ENCODE measurements around the gene SNRPN. TPM values are rescaled to one million over a fixed set of nuclear protein-coding genes. Genes with fewer than 3 reads are reported as not detected.

SNRPN gene
- total and polyA plus RNA-seq, 3 experiments from 2014 or later = 44.0 to 354 (median 44.2) TPM

Other genes starting within 250 kb of the SNRPN start
- 10 to 100 TPM in 1 of 2 experiments, 1 to 10 TPM in 1; 5.3 to 22.8 TPM for gene SNURF, start within 50 bp of the SNRPN start, total RNA-seq
- 67.2 TPM for gene SNURF, start within 50 bp of the SNRPN start, polyA plus RNA-seq

All from CD8-positive, alpha-beta memory T cell (primary cell).